GM12872 (cell line): ENCODE data around the gene NPTX1.

ENCODE experiments used
- CTCF ChIP-seq: IDR thresholded peaks from 3 replicates; pipeline ENCODE4 v1.5.1; 2011; ENCODE audit warnings: low read depth, mild to moderate bottlenecking, low read length, moderate library complexity; ENCODE audit not compliant: insufficient read depth

Gene NPTX1

GRCh38 chr17:80475910-80476876, at the start of gene NPTX1:
Gene NPTX1, minus strand, starts transcription at chr17:80476607. Its CDS starts 161 bp downstream, at chr17:80476446.
- no peak for TF ChIP-seq CTCF

DNA sequence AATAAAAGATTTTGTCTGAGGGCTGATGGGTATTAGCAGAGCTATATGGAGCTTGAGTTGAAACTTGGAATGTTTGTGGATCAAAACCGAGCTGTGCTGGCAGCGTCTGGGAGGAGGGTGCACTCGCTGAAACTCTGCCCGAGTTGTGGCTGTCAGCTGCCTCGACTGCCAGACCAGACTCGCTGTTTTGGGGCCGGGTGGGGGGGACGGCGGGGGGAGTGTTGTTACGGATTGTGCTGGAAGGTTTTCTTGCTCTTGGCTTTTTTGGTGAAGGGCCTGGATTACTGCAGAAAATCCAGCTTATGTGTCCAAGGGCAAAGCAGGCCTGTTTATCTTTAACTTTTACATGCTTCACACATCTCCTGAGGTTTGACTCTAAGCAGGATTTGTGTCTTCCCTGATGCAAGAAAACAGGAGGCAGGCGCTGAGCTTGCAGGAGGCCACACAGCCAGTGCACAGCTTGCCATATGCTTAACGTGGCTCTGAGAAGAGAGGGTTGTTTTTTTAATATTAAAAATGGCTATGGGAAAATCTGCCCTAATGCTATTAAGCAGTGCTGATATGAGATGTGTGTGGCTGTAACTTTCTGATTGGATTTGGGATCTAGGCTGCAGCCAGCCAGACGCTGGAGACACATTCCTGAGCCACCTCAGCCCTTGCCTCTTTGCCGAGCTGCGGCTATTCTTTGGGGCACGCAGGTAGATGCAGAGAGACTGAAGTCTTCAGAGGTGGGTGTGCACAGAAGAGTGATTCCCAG, 47.7 kb upstream of the NPTX1 start:
- no peak for TF ChIP-seq CTCF

- TF ChIP-seq CTCF: no peak
These were observed 46.8 kb upstream of the NPTX1 start for GRCh38 chr17:80523054-80523744.

DNA sequence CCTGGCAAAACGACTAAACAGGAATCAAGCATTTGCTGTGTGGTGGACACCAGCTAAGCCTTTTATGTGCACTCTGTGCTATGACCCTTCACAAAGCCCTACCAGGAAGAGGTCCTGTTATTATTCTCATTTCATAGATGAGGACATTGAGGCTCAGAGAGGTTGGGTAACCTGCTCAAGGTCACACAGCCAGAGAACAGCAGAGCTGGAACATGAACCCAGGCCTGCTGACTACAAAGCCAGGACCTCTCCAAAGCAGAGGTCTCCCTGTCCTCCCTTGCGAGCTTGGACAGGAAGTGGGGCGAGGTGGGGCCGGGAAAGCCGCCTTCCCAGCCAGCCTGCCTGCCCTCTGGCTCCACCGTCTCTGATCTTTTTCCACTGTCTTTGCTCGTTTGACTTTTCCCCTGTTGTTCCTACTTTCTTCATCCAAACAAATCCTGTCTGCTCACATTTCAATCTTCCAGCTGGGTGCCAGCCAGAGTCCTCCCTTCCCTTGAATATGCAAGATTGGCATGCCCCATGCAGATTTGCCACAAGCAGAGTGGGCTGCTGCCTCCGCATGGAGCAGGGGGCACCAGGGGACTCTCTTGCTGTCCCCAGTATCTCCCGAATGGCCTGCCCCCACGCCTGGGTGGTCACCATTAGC, 44.5 kb upstream of the NPTX1 start:
- TF ChIP-seq CTCF: no peak

DNA sequence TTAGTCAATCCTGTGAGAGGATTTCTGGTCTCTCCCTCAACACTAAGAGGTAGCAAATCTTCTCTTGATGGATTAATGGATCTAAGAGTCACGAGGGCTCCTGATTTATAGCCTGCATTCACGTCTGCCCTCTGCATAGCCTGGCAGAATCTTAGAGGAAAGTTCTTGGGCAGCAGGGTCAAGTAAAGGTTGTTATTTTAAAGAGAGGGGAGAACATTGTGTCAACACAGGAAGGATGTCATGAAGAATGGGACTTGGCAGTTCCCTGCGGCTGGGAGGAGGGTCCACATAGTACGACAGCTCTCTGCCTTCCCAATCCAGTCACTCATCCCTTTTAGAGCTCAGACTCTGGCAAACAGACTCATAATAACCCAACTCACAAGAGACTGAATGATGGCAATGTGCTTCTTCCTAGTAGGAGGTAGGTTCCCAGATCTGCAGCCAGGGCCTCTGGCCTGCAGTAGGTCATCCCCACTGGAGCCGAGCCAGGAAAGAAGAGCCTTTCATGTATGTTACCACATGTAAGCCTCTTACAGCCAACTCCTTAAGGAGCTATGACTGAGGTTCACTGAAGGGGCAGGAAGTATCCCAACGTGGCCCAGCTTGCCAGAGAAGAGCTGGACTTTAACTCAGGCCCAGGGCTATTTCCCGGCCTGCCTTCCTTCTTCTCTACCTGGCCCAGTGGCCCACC, 42.8 kb upstream of the NPTX1 start:
- no peak for TF ChIP-seq CTCF

GRCh38 chr17:80518392-80518791, 42.0 kb upstream of the NPTX1 start:
- no peak for TF ChIP-seq CTCF
